K562 (cell line): ENCODE data around the gene LCE3A. TPM values are rescaled to one million over a fixed set of nuclear protein-coding genes. Genes with fewer than 3 reads are reported as not detected.

Source experiments
- ATAC-seq: fragments of 200-7000 bp; cut with Tn5 transposase; 3 replicates; pipeline ENCODE4 v1.9.1; 2020; ENCODE audit warnings: moderate library complexity
- BruUV-seq: library from RNA; stranded (reverse); fragments of 400-500 nt; replicated peaks from 2 replicates; lab custom pipeline; 2021; lab: Mats Ljungman, UMichigan
- CTCF ChIA-PET: fragments of 300-600 bp; formaldehyde crosslinking; extraction: SDS; loops from one replicate; lab custom pipeline; 2021; ENCODE audit warnings: low intra/inter-chr PET ratio; lab: Yijun Ruan, JAX
- POLR2A ChIA-PET: fragments of 300-600, 350-650 bp; sonication (Branson Sonifier 250); formaldehyde crosslinking; extraction: SDS; loops from one replicate; lab custom pipeline; 2021; ENCODE audit warnings: antibody characterized with exemption, inconsistent platforms; lab: Yijun Ruan, JAX
- DNase-seq, 4 experiments: peaks; one replicate each; pipeline versions ENCODE4 v3.0.0 to v3.0.0-alpha.2; 2011 to 2018; ENCODE audit warnings: low spot score in 3 of 4, mixed read lengths in 3 of 4; ENCODE audit errors: extremely low read depth in 1 of 4
- FAIRE-seq: peaks from 2 replicates; lab custom pipeline; 2011; peaks lifted over from hg19 to GRCh38; lab: Jason Lieb, UNC
- H2AFZ ChIP-seq: 2 replicates; pipeline ENCODE4 v1.6.0; 2011; ENCODE audit warnings: low read depth, low read length, control low read depth, inconsistent platforms
- H3K27ac ChIP-seq: fragments of 200-600 bp; 3 replicates; pipeline ENCODE4 v1.8.0; 2011; ENCODE audit warnings: low read depth, mild to moderate bottlenecking, control low read depth, inconsistent platforms, low read length, moderate library complexity, mixed read lengths; ENCODE audit errors: extremely low read depth
- H3K27me3 ChIP-seq, 2 experiments: fragments of 300-600 bp in 1 of 2; 2 replicates in 1 of 2; 3 replicates in 1 of 2; pipeline versions ENCODE4 v1.6.0 to v1.8.0; 2011; ENCODE audit warnings: inconsistent platforms in 2 of 2, low read length in 2 of 2, mild to moderate bottlenecking in 1 of 2, mixed read lengths in 1 of 2, moderate library complexity in 1 of 2; ENCODE audit not compliant: control insufficient read depth in 2 of 2, insufficient read depth in 2 of 2
- H3K36me3 ChIP-seq: fragments of 300-600 bp; 3 replicates; pipeline ENCODE4 v1.8.0; 2011; ENCODE audit warnings: mild to moderate bottlenecking, low read length, inconsistent platforms; ENCODE audit not compliant: control insufficient read depth, insufficient read depth
- H3K4me1 ChIP-seq, 2 experiments: fragments of 200-600 bp in 1 of 2; replicated peaks in 1 of 2; 2 replicates in 1 of 2; 3 replicates in 1 of 2; pipeline versions ENCODE4 v1.5.1 to v1.8.0; 2011; ENCODE audit warnings: inconsistent platforms in 2 of 2, low read length in 2 of 2, mild to moderate bottlenecking in 1 of 2, mixed read lengths in 1 of 2, moderate library complexity in 1 of 2; ENCODE audit not compliant: control insufficient read depth in 2 of 2, insufficient read depth in 2 of 2
- H3K4me2 ChIP-seq: 2 replicates; pipeline ENCODE4 v1.6.1; 2011; ENCODE audit warnings: low read length, control low read depth, inconsistent platforms, mixed read lengths; ENCODE audit not compliant: insufficient read depth
- H3K4me3 ChIP-seq: fragments of 200-600 bp; sonication (generic), shearing (Covaris generic); 2 replicates; pipeline ENCODE4 v1.5.1; 2016; ENCODE audit warnings: control low read depth, inconsistent platforms
- H3K79me2 ChIP-seq: fragments of 200-600 bp; 3 replicates; pipeline ENCODE4 v1.8.0; 2011; ENCODE audit warnings: low read length, inconsistent platforms; ENCODE audit not compliant: control insufficient read depth, insufficient read depth
- H3K9ac ChIP-seq, 2 experiments: 2 replicates each; pipeline versions ENCODE4 v1.6.0 to v1.6.1; 2011; ENCODE audit warnings: low read depth in 2 of 2, low read length in 2 of 2, control low read depth in 1 of 2, inconsistent platforms in 1 of 2, mild to moderate bottlenecking in 1 of 2, mixed read lengths in 1 of 2; ENCODE audit not compliant: insufficient read depth in 1 of 2
- H3K9me1 ChIP-seq: one replicate; pipeline ENCODE4 v1.6.0; 2011; ENCODE audit warnings: inconsistent platforms, mild to moderate bottlenecking, low read length, moderate library complexity; ENCODE audit not compliant: control insufficient read depth, insufficient read depth
- H3K9me3 ChIP-seq: replicated peaks from 2 replicates; pipeline ENCODE4 v1.5.1; 2011; ENCODE audit warnings: low read depth, low read length, inconsistent platforms; ENCODE audit not compliant: control insufficient read depth, insufficient read depth
- H4K20me1 ChIP-seq: replicated peaks from 2 replicates; pipeline ENCODE4 v1.6.1; 2011; ENCODE audit warnings: low read length, inconsistent platforms, mixed read lengths; ENCODE audit not compliant: control insufficient read depth, insufficient read depth
- CAMTA2 ChIP-seq: fragments of 250-450 bp; sonication (Bioruptor Pico); conservative IDR thresholded peaks from 2 replicates; pipeline ENCODE4 v1.5.1; 2022
- CBX1 ChIP-seq: sonication (generic); IDR thresholded peaks from 2 replicates; pipeline ENCODE4 v1.6.1; 2016; ENCODE audit warnings: antibody characterized with exemption, low read depth, mild to moderate bottlenecking
- GTF2A2 ChIP-seq: IDR thresholded peaks from 2 replicates; pipeline ENCODE4 v1.6.1; 2016; ENCODE audit warnings: mild to moderate bottlenecking, missing genetic modification characterization, missing compliant biosample characterization
- IRF2 ChIP-seq: sonication (generic); formaldehyde crosslinking; IDR thresholded peaks from 2 replicates; pipeline ENCODE4 v1.8.1; 2022; ENCODE audit warnings: mild to moderate bottlenecking, missing genetic modification reagents
- KLF1 ChIP-seq: fragments of 450-650 bp; IDR thresholded peaks from 2 replicates; pipeline ENCODE4 v1.6.1; 2016; ENCODE audit warnings: missing genetic modification characterization, missing compliant biosample characterization
- KLF10 ChIP-seq: fragments of 250-450 bp; sonication (Bioruptor Pico); IDR thresholded peaks from 2 replicates; pipeline ENCODE4 v1.6.1; 2021; ENCODE audit warnings: matching md5 sums
- PHF8 ChIP-seq: fragments of 200-600 bp; sonication (generic); IDR thresholded peaks from 2 replicates; pipeline ENCODE4 v1.6.1; 2012; ENCODE audit warnings: mixed run types, mild to moderate bottlenecking, inconsistent platforms, low read length, moderate library complexity, borderline replicate concordance
- SREBF2 ChIP-seq: sonication (generic); formaldehyde crosslinking; IDR thresholded peaks from 2 replicates; pipeline ENCODE4 v1.4.0; 2020; ENCODE audit warnings: mild to moderate bottlenecking, missing genetic modification reagents
- SRSF7 ChIP-seq: fragments of 200-400 bp; formaldehyde crosslinking; optimal IDR thresholded peaks from 2 replicates; pipeline ENCODE3; 2017; ENCODE audit warnings: mild to moderate bottlenecking, low read depth, low read length
- TCFL5 ChIP-seq: fragments of 250-450 bp; sonication (Bioruptor Pico); conservative IDR thresholded peaks from 2 replicates; pipeline ENCODE4 v1.6.1; 2021; ENCODE audit warnings: mild to moderate bottlenecking, moderate library complexity, matching md5 sums
- ZBTB9 ChIP-seq: fragments of 450-650 bp; formaldehyde crosslinking; IDR thresholded peaks from 2 replicates; pipeline ENCODE4 v1.4.0; 2020; ENCODE audit warnings: mild to moderate bottlenecking, moderate library complexity
- ZNF184 ChIP-seq: sonication (generic); formaldehyde crosslinking; IDR thresholded peaks from 2 replicates; pipeline ENCODE4 v1.5.0; 2020; ENCODE audit warnings: missing genetic modification reagents
- ZNF217 ChIP-seq: sonication (generic); formaldehyde crosslinking; IDR thresholded peaks from 2 replicates; pipeline ENCODE4 v1.8.0; 2022; ENCODE audit warnings: mild to moderate bottlenecking, missing genetic modification reagents
- ZNF277 ChIP-seq: fragments of 250-450 bp; sonication (Bioruptor Pico); IDR thresholded peaks from 2 replicates; pipeline ENCODE4 v1.8.0; 2022; ENCODE audit warnings: inconsistent platforms, mild to moderate bottlenecking, moderate library complexity, borderline replicate concordance
- WGBS: fragments of 100-300 bp; shearing (Covaris generic); methylation state at CpG from one replicate; pipeline ENCODE4 v1.1.6; 2016; ENCODE audit warnings: low coverage, mixed read lengths; ENCODE audit not compliant: insufficient coverage; ENCODE audit errors: missing lambda C conversion rate; 5-methylcytosine and 5-hydroxymethylcytosine counted together
- in situ Hi-C: fragments of 300-500 bp; cut with MboI; formaldehyde crosslinking; loops from 4 replicates; pipeline ENCODE4 v1.15.0; 2018; ENCODE audit warnings: inconsistent platforms, mixed read lengths
- intact Hi-C: fragments of 100-400 bp; cut with micrococcal nuclease; formaldehyde crosslinking; loops from 2 replicates; pipeline ENCODE4 v1.14.2; 2022
- polyA plus RNA-seq, 8 experiments: library from polyadenylated mRNA; depleted of rRNA in 4 of 8; stranded (reverse) in 5 of 8; unstranded in 3 of 8; fragments of >200 nt; fragmentation: Nextera tagmentation in 2 of 8; fragmentation: Illumina TruSeq in 1 of 8; extraction: Ambion mirVana in 2 of 8; extraction: Trizol in 1 of 8; gene quantifications; 2 replicates each; pipeline versions ENCODE4 v1.2.1 to v1.2.3, GENCODE V29; 2011 to 2014; ENCODE audit warnings: inconsistent platforms in 1 of 8, missing spikeins in 1 of 8
- total RNA-seq, 7 experiments: library from RNA; depleted of rRNA in 6 of 7; stranded (reverse); fragments of >200 nt in 6 of 7; fragmentation: Illumina TruSeq in 2 of 7; extraction: Trizol in 2 of 7; gene quantifications; 2 replicates each; pipeline versions ENCODE4 v1.2.1 to v1.2.3, GENCODE V29; 2011 to 2021; ENCODE audit warnings: low replicate concordance in 1 of 7

The LCE3A gene
- total and polyA plus RNA-seq, 9 of the 15 experiments (the other 6 are each of a cell fraction or from before 2014, with no cell fraction given) = not detected

GRCh38 chr1:152596986-152597385 is 25.9 kb downstream of the LCE3A start:
- H3K27ac ChIP-seq = no peak overlapping the region
- TF ChIP-seq ZNF184 (CRISPR knock-in tag) = no peak
- TF ChIP-seq GTF2A2 (tag) = no peak
- TF ChIP-seq SRSF7 = no peak
- no peak for TF ChIP-seq TCFL5 (CRISPR knock-in tag)
- no peak for TF ChIP-seq ZNF217
- TF ChIP-seq SREBF2 (CRISPR knock-in tag) = no peak
- TF ChIP-seq KLF1 (tag) = no peak
- TF ChIP-seq ZNF277 = no peak
- TF ChIP-seq IRF2 (CRISPR knock-in tag) = no peak
- no peak for TF ChIP-seq CBX1
- no peak for TF ChIP-seq PHF8
- TF ChIP-seq KLF10 (CRISPR knock-in tag) = no peak
- TF ChIP-seq ZBTB9 (CRISPR knock-in tag) = no peak
- no peak for TF ChIP-seq CAMTA2
- no peaks in the 10 kb centered on the region for H3K27me3 ChIP-seq
- no peaks in the 10 kb centered on the region for H3K9me1 ChIP-seq
- H3K79me2 ChIP-seq = no peaks in the 10 kb centered on the region
- FAIRE-seq (no peak), ATAC-seq (no peak), DNase-seq (no peak)
- no peak overlapping the region for H3K9ac ChIP-seq
- H3K9me3 ChIP-seq = no peaks in the 10 kb centered on the region
- 0% methylated on average over 2 of the region's 2 CpGs for WGBS
- H4K20me1 ChIP-seq = no peaks in the 10 kb centered on the region
- intact Hi-C loops (no loop called here), in situ Hi-C loops (no loop called here)
- no peaks in the 10 kb centered on the region for H3K4me1 ChIP-seq
- no peak overlapping the region for H2AFZ ChIP-seq
- H3K36me3 ChIP-seq = no peaks in the 10 kb centered on the region
- no peak overlapping the region for H3K4me2 ChIP-seq
- no TSS peak for BruUV-seq
- CTCF ChIA-PET = no interaction called here
- POLR2A ChIA-PET = no interaction called here
- no peak overlapping the region for H3K4me3 ChIP-seq
